ENCODE data around the gene ZNF582.
"Not testable (repeated sequence)": the region's sequence is repeated elsewhere in the genome, so short reads cannot be mapped to it uniquely, and the experiment has no call there.

Gene ZNF582

DNA sequence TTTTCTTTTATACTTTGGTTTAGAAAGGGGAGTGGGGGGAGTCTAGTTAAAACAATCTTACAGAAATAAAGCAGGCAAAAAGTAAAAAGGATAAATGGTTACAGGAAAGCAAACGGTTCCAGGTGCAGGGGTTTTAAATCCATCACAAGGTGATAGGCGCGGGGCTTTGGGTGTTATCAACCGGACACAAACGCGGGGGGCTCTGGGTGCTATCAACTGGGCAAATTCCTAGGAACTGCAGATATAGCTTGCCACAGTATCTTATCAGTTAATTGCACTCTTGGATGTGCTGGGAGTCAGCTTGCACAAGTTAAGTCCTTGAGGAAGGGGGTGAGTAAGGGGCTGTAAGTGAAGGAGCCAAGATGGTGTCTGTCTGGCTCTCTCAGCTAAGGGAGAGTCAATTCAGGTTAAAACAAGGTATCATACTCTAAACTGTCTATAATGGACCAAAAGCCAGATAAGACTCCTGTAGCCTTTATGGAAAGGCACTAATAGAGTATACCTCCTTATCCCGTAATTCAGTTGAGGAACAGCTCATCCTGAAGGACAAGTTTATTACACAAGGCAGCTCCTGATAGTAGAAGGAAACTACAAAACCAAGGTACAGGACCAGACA is 46.1 kb downstream of the ZNF582 start:
- Histone ChIP-seq H3K4me2 (ENCODE audit: low read length) (no peak overlapping the region), H4K8ac (ENCODE audit: low read depth, low read length) (no peak overlapping the region), H3K79me1 (ENCODE audit: low read length) (no peaks in the 10 kb centered on the region), H2AK5ac (ENCODE audit: low read length) (no peak overlapping the region), H3K4me3 (ENCODE audit: low read length) (no peak overlapping the region), H3K79me2 (ENCODE audit: control insufficient read depth, insufficient read depth, low read length) (no peaks in the 10 kb centered on the region), H3K18ac (ENCODE audit: low read length) (no peak overlapping the region), H3K4me1 (ENCODE audit: control insufficient read depth, low read depth, low read length) (no peaks in the 10 kb centered on the region), H3K56ac (ENCODE audit: low read length) (no peak overlapping the region), H3K9ac (ENCODE audit: low read length) (no peak overlapping the region), H4K5ac (ENCODE audit: low read length) (no peak overlapping the region), H3K27me3 (ENCODE audit: insufficient read depth, low read length, poor library complexity) (no peaks in the 10 kb centered on the region), H2BK15ac (replicated peaks; ENCODE audit: low read depth) (no peak overlapping the region), H3K23ac (ENCODE audit: low read length) (no peak overlapping the region), H2BK120ac (ENCODE audit: low read depth, low read length) (no peak overlapping the region), H3K4ac (ENCODE audit: low read depth, low read length) (no peak overlapping the region), H3K27ac (ENCODE audit: low read depth, low read length) (no peak overlapping the region), H3K36me3 (ENCODE audit: control insufficient read depth, insufficient read depth, low read length) (no peaks in the 10 kb centered on the region), H2BK5ac (ENCODE audit: low read length) (no peak overlapping the region)
- DNase-seq: peak; percentile 21
- WGBS (ENCODE audit: extremely low coverage, insufficient coverage, low lambda C conversion rate): no CpG with 5 or more reads among the region's 7 CpGs

DNA sequence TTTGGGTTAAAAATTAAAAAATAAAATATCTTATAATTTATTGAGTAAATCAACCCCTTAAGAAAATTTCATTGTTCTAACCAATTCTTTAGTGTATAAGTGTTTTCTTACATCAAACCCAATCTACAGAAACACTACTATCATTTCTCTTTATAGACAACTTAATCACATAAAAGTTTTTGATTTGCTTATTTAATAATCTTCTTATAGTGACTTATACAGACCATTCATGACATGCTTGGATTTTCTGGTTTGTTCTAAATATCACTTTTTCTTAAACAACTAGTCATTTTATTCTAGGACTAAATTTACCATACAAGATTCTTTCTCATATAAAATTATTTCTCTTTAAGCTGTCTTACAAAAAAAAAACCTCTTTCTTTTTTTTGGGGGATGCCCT is 51.4 kb downstream of the ZNF582 start:
- H3K23ac ChIP-seq (ENCODE audit: low read length): no peak overlapping the region
- no peak overlapping the region for H2AK5ac ChIP-seq (ENCODE audit: low read length)
- no peaks in the 10 kb centered on the region for H3K36me3 ChIP-seq (ENCODE audit: control insufficient read depth, insufficient read depth, low read length)
- H3K4me3 ChIP-seq (ENCODE audit: low read length): no peak overlapping the region
- H4K8ac ChIP-seq (ENCODE audit: low read depth, low read length): no peak overlapping the region
- no peak overlapping the region for H3K4me2 ChIP-seq (ENCODE audit: low read length)
- no peak overlapping the region for H2BK120ac ChIP-seq (ENCODE audit: low read depth, low read length)
- no peaks in the 10 kb centered on the region for H3K27me3 ChIP-seq (ENCODE audit: insufficient read depth, low read length, poor library complexity)
- H3K4me1 ChIP-seq (ENCODE audit: control insufficient read depth, low read depth, low read length): no peaks in the 10 kb centered on the region
- H2BK5ac ChIP-seq (ENCODE audit: low read length): no peak overlapping the region
- no peak overlapping the region for H3K56ac ChIP-seq (ENCODE audit: low read length)
- no peaks in the 10 kb centered on the region for H3K79me2 ChIP-seq (ENCODE audit: control insufficient read depth, insufficient read depth, low read length)
- no peak overlapping the region for H3K9ac ChIP-seq (ENCODE audit: low read length)
- no peak overlapping the region for H2BK15ac ChIP-seq (replicated peaks; ENCODE audit: low read depth)
- no peak overlapping the region for H4K5ac ChIP-seq (ENCODE audit: low read length)
- no peak overlapping the region for H3K4ac ChIP-seq (ENCODE audit: low read depth, low read length)
- H3K27ac ChIP-seq (ENCODE audit: low read depth, low read length): no peak overlapping the region
- no peaks in the 10 kb centered on the region for H3K79me1 ChIP-seq (ENCODE audit: low read length)
- peak; percentile 24 for DNase-seq
- H3K18ac ChIP-seq (ENCODE audit: low read length): no peak overlapping the region

DNA sequence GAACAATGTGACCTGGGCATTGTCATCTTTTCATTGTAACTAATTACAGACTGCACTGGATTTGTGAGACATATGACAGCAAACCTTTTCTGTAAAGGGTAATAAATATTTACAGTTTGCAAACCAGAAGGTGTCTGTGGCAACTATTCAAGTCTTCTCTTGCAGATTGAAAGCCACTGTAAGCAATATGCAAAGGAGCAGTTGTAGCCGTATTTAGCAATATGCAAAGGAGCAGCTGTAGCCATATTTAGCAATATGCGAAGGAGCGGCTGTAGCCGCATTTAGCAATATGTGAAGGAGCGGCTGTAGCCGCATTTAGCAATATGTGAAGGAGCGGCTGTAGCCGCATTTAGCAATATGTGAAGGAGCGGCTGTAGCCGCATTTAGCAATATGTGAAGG is 54.3 kb downstream of the ZNF582 start:
- DNase-seq; H3K56ac ChIP-seq (ENCODE audit: low read length); H3K9ac ChIP-seq (ENCODE audit: low read length); H2BK5ac ChIP-seq (ENCODE audit: low read length); H3K4me3 ChIP-seq (ENCODE audit: low read length); H3K23ac ChIP-seq (ENCODE audit: low read length); H2BK120ac ChIP-seq (ENCODE audit: low read depth, low read length); H3K4me1 ChIP-seq (ENCODE audit: control insufficient read depth, low read depth, low read length); H3K4me2 ChIP-seq (ENCODE audit: low read length); H4K5ac ChIP-seq (ENCODE audit: low read length); H3K27me3 ChIP-seq (ENCODE audit: insufficient read depth, low read length, poor library complexity); H3K79me1 ChIP-seq (ENCODE audit: low read length); H4K8ac ChIP-seq (ENCODE audit: low read depth, low read length); H3K27ac ChIP-seq (ENCODE audit: low read depth, low read length); H3K36me3 ChIP-seq (ENCODE audit: control insufficient read depth, insufficient read depth, low read length); H2AK5ac ChIP-seq (ENCODE audit: low read length); H3K18ac ChIP-seq (ENCODE audit: low read length); H2BK15ac ChIP-seq (replicated peaks; ENCODE audit: low read depth); H3K4ac ChIP-seq (ENCODE audit: low read depth, low read length); H3K79me2 ChIP-seq (ENCODE audit: control insufficient read depth, insufficient read depth, low read length): not testable (repeated sequence)
- WGBS (ENCODE audit: extremely low coverage, insufficient coverage, low lambda C conversion rate): no CpG with 5 or more reads among the region's 10 CpGs

DNA sequence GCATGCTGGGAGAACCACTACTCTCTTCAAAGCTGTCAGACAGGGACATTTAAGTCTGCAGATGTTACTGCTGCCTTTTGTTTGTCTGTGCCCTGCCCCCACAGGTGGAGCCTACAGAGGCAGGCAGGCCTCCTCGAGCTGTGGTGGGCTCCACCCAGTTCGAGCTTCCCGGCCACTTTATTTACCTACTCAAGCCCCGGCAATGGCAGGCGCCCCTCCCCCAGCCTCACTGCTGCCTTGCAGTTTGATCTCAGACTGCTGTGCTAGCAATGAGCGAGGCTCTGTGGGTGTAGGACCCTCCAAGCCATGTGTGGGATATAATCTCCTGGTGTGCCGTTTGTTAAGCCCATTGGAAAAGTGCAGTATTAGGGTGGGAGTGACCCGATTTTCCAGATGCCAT is 56.3 kb downstream of the ZNF582 start:
- H3K79me1 ChIP-seq (ENCODE audit: low read length); H3K4me3 ChIP-seq (ENCODE audit: low read length); H2BK15ac ChIP-seq (replicated peaks; ENCODE audit: low read depth); H3K79me2 ChIP-seq (ENCODE audit: control insufficient read depth, insufficient read depth, low read length); H3K23ac ChIP-seq (ENCODE audit: low read length); H4K5ac ChIP-seq (ENCODE audit: low read length); H2AK5ac ChIP-seq (ENCODE audit: low read length); H3K4me2 ChIP-seq (ENCODE audit: low read length); H3K9ac ChIP-seq (ENCODE audit: low read length); DNase-seq; H3K4ac ChIP-seq (ENCODE audit: low read depth, low read length); H2BK5ac ChIP-seq (ENCODE audit: low read length); H3K36me3 ChIP-seq (ENCODE audit: control insufficient read depth, insufficient read depth, low read length); H4K8ac ChIP-seq (ENCODE audit: low read depth, low read length); H3K18ac ChIP-seq (ENCODE audit: low read length); H2BK120ac ChIP-seq (ENCODE audit: low read depth, low read length); H3K27ac ChIP-seq (ENCODE audit: low read depth, low read length); H3K4me1 ChIP-seq (ENCODE audit: control insufficient read depth, low read depth, low read length); H3K56ac ChIP-seq (ENCODE audit: low read length); H3K27me3 ChIP-seq (ENCODE audit: insufficient read depth, low read length, poor library complexity): not testable (repeated sequence)
- WGBS (ENCODE audit: extremely low coverage, insufficient coverage, low lambda C conversion rate): no CpG with 5 or more reads among the region's 8 CpGs

DNA sequence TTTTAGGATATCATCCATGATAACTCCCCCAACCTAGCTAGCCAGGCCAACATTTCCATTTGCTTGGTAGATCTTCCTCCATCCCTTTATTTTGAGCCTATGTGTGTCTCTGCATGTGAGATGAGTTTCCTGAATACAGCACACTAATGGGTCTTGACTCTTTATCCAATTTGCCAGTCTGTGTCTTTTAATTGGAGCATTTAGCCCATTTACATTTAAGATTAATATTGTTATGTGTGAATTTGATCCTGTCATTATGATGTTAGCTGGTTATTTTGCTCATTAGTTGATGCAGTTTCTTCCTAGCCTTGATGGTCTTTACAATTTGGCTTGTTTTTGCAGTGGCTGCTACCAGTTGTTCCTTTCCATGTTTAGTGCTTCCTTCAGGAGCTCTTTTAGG is 58.0 kb downstream of the ZNF582 start:
- not testable (repeated sequence) for DNase-seq; H3K4ac ChIP-seq (ENCODE audit: low read depth, low read length); H3K27ac ChIP-seq (ENCODE audit: low read depth, low read length); H2AK5ac ChIP-seq (ENCODE audit: low read length); H2BK120ac ChIP-seq (ENCODE audit: low read depth, low read length); H3K9ac ChIP-seq (ENCODE audit: low read length); H2BK15ac ChIP-seq (replicated peaks; ENCODE audit: low read depth); H3K79me1 ChIP-seq (ENCODE audit: low read length); H3K4me2 ChIP-seq (ENCODE audit: low read length); H3K79me2 ChIP-seq (ENCODE audit: control insufficient read depth, insufficient read depth, low read length); H3K36me3 ChIP-seq (ENCODE audit: control insufficient read depth, insufficient read depth, low read length); H3K27me3 ChIP-seq (ENCODE audit: insufficient read depth, low read length, poor library complexity); H4K8ac ChIP-seq (ENCODE audit: low read depth, low read length); H3K23ac ChIP-seq (ENCODE audit: low read length); H3K18ac ChIP-seq (ENCODE audit: low read length); H3K4me3 ChIP-seq (ENCODE audit: low read length); H4K5ac ChIP-seq (ENCODE audit: low read length); H3K4me1 ChIP-seq (ENCODE audit: control insufficient read depth, low read depth, low read length); H3K56ac ChIP-seq (ENCODE audit: low read length); H2BK5ac ChIP-seq (ENCODE audit: low read length)

DNA sequence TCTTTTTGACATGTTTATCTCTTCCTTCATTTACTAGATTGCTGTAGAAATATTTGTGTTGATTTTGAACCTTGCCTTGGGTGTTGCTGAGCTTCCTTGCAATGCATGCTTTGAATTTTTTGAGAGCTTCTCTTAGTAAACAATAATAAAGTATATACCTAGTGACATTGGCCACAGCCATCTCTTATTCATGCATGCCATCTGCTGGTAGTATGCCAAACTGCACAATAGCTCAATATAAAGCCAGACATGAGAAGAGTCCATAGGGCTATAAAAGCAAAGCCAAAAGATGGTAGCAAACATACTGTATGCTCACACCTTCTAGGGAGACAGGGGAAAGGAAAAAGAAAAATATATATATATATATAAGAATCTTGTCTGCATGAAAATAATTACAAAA is 59.8 kb downstream of the ZNF582 start:
- Histone ChIP-seq H3K36me3 (ENCODE audit: control insufficient read depth, insufficient read depth, low read length) (no peaks in the 10 kb centered on the region), H3K56ac (ENCODE audit: low read length) (no peak overlapping the region), H4K8ac (ENCODE audit: low read depth, low read length) (no peak overlapping the region), H3K4me3 (ENCODE audit: low read length) (no peak overlapping the region), H2BK5ac (ENCODE audit: low read length) (no peak overlapping the region), H3K27me3 (ENCODE audit: insufficient read depth, low read length, poor library complexity) (no peaks in the 10 kb centered on the region), H2BK120ac (ENCODE audit: low read depth, low read length) (no peak overlapping the region), H2BK15ac (replicated peaks; ENCODE audit: low read depth) (no peak overlapping the region), H3K4me1 (ENCODE audit: control insufficient read depth, low read depth, low read length) (no peaks in the 10 kb centered on the region), H3K27ac (ENCODE audit: low read depth, low read length) (no peak overlapping the region), H3K18ac (ENCODE audit: low read length) (no peak overlapping the region), H3K79me1 (ENCODE audit: low read length) (no peaks in the 10 kb centered on the region), H3K23ac (ENCODE audit: low read length) (no peak overlapping the region), H4K5ac (ENCODE audit: low read length) (no peak overlapping the region), H3K4ac (ENCODE audit: low read depth, low read length) (no peak overlapping the region), H3K4me2 (ENCODE audit: low read length) (no peak overlapping the region), H2AK5ac (ENCODE audit: low read length) (no peak overlapping the region), H3K79me2 (ENCODE audit: control insufficient read depth, insufficient read depth, low read length) (no peaks in the 10 kb centered on the region), H3K9ac (ENCODE audit: low read length) (no peak overlapping the region)
- DNase-seq: peak; percentile 61
